GM12878 (cell line): Measurements from ENCODE around the gene LNX2. TPM values are rescaled to one million over a fixed set of nuclear protein-coding genes. Genes with fewer than 3 reads are reported as not detected.

Source experiments
- ATAC-seq: fragments of 200-7000 bp; cut with Tn5 transposase; 3 replicates; pipeline ENCODE4 v1.9.1; 2020; ENCODE audit warnings: mild to moderate bottlenecking, moderate library complexity
- BruUV-seq: library from RNA; stranded (reverse); fragments of 400-500 nt; replicated peaks from 2 replicates; lab custom pipeline; 2021; lab: Mats Ljungman, UMichigan
- CTCF ChIA-PET: fragments of 300-600 bp; sonication (Branson Sonifier 250); formaldehyde crosslinking; extraction: SDS; loops from one replicate; lab custom pipeline; 2021; ENCODE audit warnings: inconsistent platforms; lab: Yijun Ruan, JAX
- POLR2A ChIA-PET: fragments of 350-600 bp; formaldehyde crosslinking; extraction: SDS; loops from one replicate; lab custom pipeline; 2021; ENCODE audit warnings: inconsistent platforms; lab: Charles Lee
- RAD21 ChIA-PET: fragments of 300-600 bp; sonication (Branson Sonifier 250); formaldehyde crosslinking; loops from one replicate; lab custom pipeline; 2023; ENCODE audit warnings: antibody characterized with exemption; ENCODE audit not compliant: unreplicated experiment; lab: Charles Lee
- SMC1A ChIA-PET: fragments of 300-600 bp; sonication (Branson Sonifier 250); formaldehyde crosslinking; loops from one replicate; lab custom pipeline; 2023; ENCODE audit not compliant: unreplicated experiment, uncharacterized antibody; lab: Charles Lee
- DNase-seq: peaks from one replicate; pipeline ENCODE4 v3.0.0-alpha.2; 2011; ENCODE audit warnings: low read depth, low spot score
- FAIRE-seq: peaks from 3 replicates; lab custom pipeline; 2011; peaks lifted over from hg19 to GRCh38; lab: Jason Lieb, UNC
- H2AFZ ChIP-seq: 2 replicates; pipeline ENCODE4 v1.6.0; 2011; ENCODE audit warnings: low read depth, low read length, control low read depth; ENCODE audit not compliant: control insufficient read depth
- H3K27ac ChIP-seq: 2 replicates; pipeline ENCODE4 v1.5.1; 2011; ENCODE audit warnings: control low read depth; ENCODE audit not compliant: control insufficient read depth, insufficient read depth
- H3K27me3 ChIP-seq, 2 experiments: replicated peaks in 1 of 2; 2 replicates each; pipeline versions ENCODE4 v1.6.0 to v1.6.1; 2011; ENCODE audit warnings: low read length in 1 of 2; ENCODE audit not compliant: control insufficient read depth in 2 of 2, insufficient read depth in 2 of 2
- H3K36me3 ChIP-seq, 2 experiments: 2 replicates each; pipeline ENCODE4 v1.5.1; 2011; ENCODE audit warnings: low read length in 1 of 2; ENCODE audit not compliant: control insufficient read depth in 2 of 2, insufficient read depth in 2 of 2
- H3K4me1 ChIP-seq: 2 replicates; pipeline ENCODE4 v1.6.1; 2011; ENCODE audit warnings: mild to moderate bottlenecking, low read length, moderate library complexity, mixed read lengths; ENCODE audit not compliant: control insufficient read depth, insufficient read depth
- H3K4me2 ChIP-seq: 2 replicates; pipeline ENCODE4 v1.6.0; 2011; ENCODE audit warnings: control low read depth; ENCODE audit not compliant: control insufficient read depth, insufficient read depth
- H3K4me3 ChIP-seq: fragments of 200-600 bp; sonication (generic); 2 replicates; pipeline ENCODE4 v1.5.1; 2016
- H3K79me2 ChIP-seq: 2 replicates; pipeline ENCODE4 v1.6.0; 2011; ENCODE audit warnings: low read length; ENCODE audit not compliant: control insufficient read depth, insufficient read depth
- H3K9ac ChIP-seq: 2 replicates; pipeline ENCODE4 v1.8.0; 2011; ENCODE audit warnings: low read length, control low read depth, mixed read lengths; ENCODE audit not compliant: control insufficient read depth, insufficient read depth
- H3K9me3 ChIP-seq: replicated peaks from 3 replicates; pipeline ENCODE4 v1.5.1; 2011; ENCODE audit warnings: mild to moderate bottlenecking, low read length; ENCODE audit not compliant: control insufficient read depth, insufficient read depth
- H4K20me1 ChIP-seq: 2 replicates; pipeline ENCODE4 v1.6.0; 2011; ENCODE audit not compliant: control insufficient read depth, insufficient read depth
- BCL11A ChIP-seq: IDR thresholded peaks from 2 replicates; pipeline ENCODE4 v1.6.1; 2011; ENCODE audit warnings: low read depth, low read length
- CBX3 ChIP-seq: fragments of 200-600 bp; sonication (generic); IDR thresholded peaks from 2 replicates; pipeline ENCODE4 v1.6.1; 2016; ENCODE audit warnings: low read depth, borderline replicate concordance
- CHD2 ChIP-seq: IDR thresholded peaks from 2 replicates; pipeline ENCODE4 v1.6.1; 2011; ENCODE audit warnings: low read depth, low read length, improper control_type of control experiment, borderline replicate concordance
- DPF2 ChIP-seq: fragments of 450-650 bp; IDR thresholded peaks from 2 replicates; pipeline ENCODE4 v1.6.1; 2017; ENCODE audit warnings: mild to moderate bottlenecking
- FOXM1 ChIP-seq: IDR thresholded peaks from 2 replicates; pipeline ENCODE4 v1.6.1; 2012; ENCODE audit warnings: low read depth, mild to moderate bottlenecking, inconsistent platforms, low read length, moderate library complexity
- IKZF1 ChIP-seq: fragments of 450-650 bp; conservative IDR thresholded peaks from 2 replicates; pipeline ENCODE4 v1.6.1; 2017; ENCODE audit warnings: antibody characterized with exemption, mild to moderate bottlenecking
- IKZF2 ChIP-seq, 2 experiments: fragments of 450-650 bp; IDR thresholded peaks; 2 replicates each; pipeline ENCODE4 v1.6.1; 2017; ENCODE audit warnings: mild to moderate bottlenecking in 2 of 2, moderate library complexity in 2 of 2
- MXI1 ChIP-seq: fragments of 150-350 bp; IDR thresholded peaks from 2 replicates; pipeline ENCODE4 v1.6.1; 2011; ENCODE audit warnings: low read depth, mild to moderate bottlenecking, inconsistent platforms, low read length, improper control_type of control experiment
- NFXL1 ChIP-seq: fragments of 450-650 bp; IDR thresholded peaks from 2 replicates; pipeline ENCODE4 v1.6.1; 2017; ENCODE audit warnings: antibody characterized with exemption, mild to moderate bottlenecking, borderline replicate concordance
- PKNOX1 ChIP-seq: fragments of 450-650 bp; IDR thresholded peaks from 2 replicates; pipeline ENCODE4 v1.6.1; 2016; ENCODE audit warnings: mild to moderate bottlenecking
- RBBP5 ChIP-seq: fragments of 200-600 bp; sonication (generic); conservative IDR thresholded peaks from 2 replicates; pipeline ENCODE4 v1.6.1; 2016
- SPI1 ChIP-seq: IDR thresholded peaks from 2 replicates; pipeline ENCODE4 v1.6.1; 2011; ENCODE audit warnings: low read depth, mild to moderate bottlenecking, low read length, moderate library complexity, borderline replicate concordance; ENCODE audit not compliant: insufficient read depth
- USF2 ChIP-seq: IDR thresholded peaks from 2 replicates; pipeline ENCODE4 v1.6.1; 2011; ENCODE audit warnings: low read depth, low read length, improper control_type of control experiment, borderline replicate concordance
- ZZZ3 ChIP-seq: IDR thresholded peaks from 2 replicates; pipeline ENCODE4 v1.6.1; 2011; ENCODE audit warnings: low read depth; ENCODE audit not compliant: control insufficient read depth, insufficient read length
- WGBS: methylation state at CpG from one replicate; pipeline ENCODE4 v1.1.6; 2016; ENCODE audit warnings: low lambda C conversion rate; ENCODE audit not compliant: insufficient replicate concordance, insufficient coverage; ENCODE audit errors: missing lambda C conversion rate; 5-methylcytosine and 5-hydroxymethylcytosine counted together
- in situ Hi-C: fragments of 300-500 bp; cut with MboI; formaldehyde crosslinking; loops from 9 replicates; pipeline ENCODE4 v1.14.3; 2018; ENCODE audit warnings: mixed read lengths
- intact Hi-C: fragments of 100-400 bp; cut with micrococcal nuclease; formaldehyde crosslinking; loops from one replicate; pipeline ENCODE4 v1.14.2; 2022; ENCODE audit not compliant: unreplicated experiment
- polyA plus RNA-seq, 11 experiments: library from polyadenylated mRNA; depleted of rRNA in 4 of 11; unstranded in 6 of 11; stranded (reverse) in 5 of 11; fragments of >200 nt; fragmentation: Nextera tagmentation in 4 of 11; fragmentation: Illumina TruSeq in 1 of 11; extraction: Ambion mirVana in 4 of 11; extraction: Trizol in 1 of 11; gene quantifications; 1 replicate in 1 of 11; 2 replicates in 10 of 11; pipeline versions ENCODE4 v1.2.1 to v1.2.3, GENCODE V29; 2011 to 2016; ENCODE audit warnings: inconsistent platforms in 2 of 11, missing spikeins in 2 of 11, low read depth in 1 of 11
- total RNA-seq, 4 experiments: library from RNA; depleted of rRNA in 3 of 4; stranded (reverse); fragments of >200 nt in 3 of 4; fragmentation: Illumina TruSeq in 1 of 4; extraction: Trizol in 1 of 4; gene quantifications; 2 replicates each; pipeline versions ENCODE4 v1.2.1 to v1.2.3, GENCODE V29; 2013 to 2021
- TF ChIP-seq, protein P1 (sequence below): IDR thresholded peaks from 2 replicates; pipeline ENCODE4 v1.6.1; 2012; ENCODE audit warnings: low read depth, low read length, improper control_type of control experiment

The LNX2 gene
- total and polyA plus RNA-seq, 10 of the 15 experiments (the other 5 are each of a cell fraction or from before 2014, with no cell fraction given) = 1.3 to 7.7 (median 4.4) TPM

GRCh38 chr13:27592865-27593264 is 27.5 kb downstream of the LNX2 start:
- no peaks in the 10 kb centered on the region; the same call in 2 of the 3 replicates for H3K9me3 ChIP-seq
- SMC1A ChIA-PET = no interaction called here
- BruUV-seq = no TSS peak
- no peak overlapping the region for H3K4me3 ChIP-seq
- no peaks in the 10 kb centered on the region for H3K27me3 ChIP-seq
- RAD21 ChIA-PET = no interaction called here
- no peak overlapping the region for H2AFZ ChIP-seq
- intact Hi-C loops = no loop called here
- peak; percentile 56 for ATAC-seq
- in situ Hi-C loops = no loop called here
- no peaks in the 10 kb centered on the region for H3K36me3 ChIP-seq
- FAIRE-seq = peak; percentile 57
- H3K27ac ChIP-seq = no peak overlapping the region
- no peaks in the 10 kb centered on the region; the same call in 1 of the 2 replicates for H3K79me2 ChIP-seq
- POLR2A ChIA-PET = no interaction called here
- no peak overlapping the region for H3K9ac ChIP-seq
- CTCF ChIA-PET = no interaction called here
- H3K4me1 ChIP-seq = peaks cover 30% of the 10 kb centered on the region
- 0 out of 2 replicates have a peak, but pooled peaks have one; percentile 21 for TF ChIP-seq IKZF1
- TF ChIP-seq IKZF2 (IDR thresholded peaks at IDR 0.05) = 0 out of 4 replicates have a peak, but pooled peaks of 1 of the 2 experiments have one; percentile 27
- TF ChIP-seq NFXL1 = no peak
- TF ChIP-seq SPI1 = peak; percentile 63
- no peak for DNase-seq
- H3K4me2 ChIP-seq = 0 out of 2 replicates have a peak overlapping the region, but pooled peaks have one; percentile 22
- no peaks in the 10 kb centered on the region for H4K20me1 ChIP-seq

DNA sequence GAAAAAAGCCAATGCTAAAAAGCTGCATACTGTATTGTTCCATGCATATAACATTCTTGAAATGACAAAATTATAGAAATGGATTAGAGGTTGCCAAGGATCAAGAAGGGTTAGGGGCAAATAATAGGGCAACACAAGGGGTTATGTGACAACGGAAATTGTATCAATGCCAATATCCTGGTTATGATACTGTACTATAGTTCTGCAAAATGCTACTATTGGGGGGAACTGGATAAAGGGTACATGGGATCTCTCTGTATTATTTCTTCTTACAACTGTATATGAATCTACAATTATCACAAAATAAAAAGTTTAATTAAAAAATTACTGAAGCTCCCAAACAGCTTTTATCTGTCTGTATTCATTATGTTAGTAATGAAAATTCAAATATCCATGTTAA is 31.9 kb downstream of the LNX2 start:
- no peak overlapping the region for H3K27ac ChIP-seq
- no peaks in the 10 kb centered on the region for H4K20me1 ChIP-seq
- ChIA-PET POLR2A (no interaction called here), CTCF (no interaction called here), SMC1A (interaction anchor here (0.6 to 1.5 kb wide), 2 partner anchors 9 to 23 kb away, joined by 3 to 4 read pairs; no protein-coding TSS in a partner anchor), RAD21 (no interaction called here)
- no peak overlapping the region for H3K4me3 ChIP-seq
- no peaks in the 10 kb centered on the region for H3K27me3 ChIP-seq
- no peaks in the 10 kb centered on the region; the same call in 1 of the 2 replicates for H3K79me2 ChIP-seq
- H3K4me1 ChIP-seq = peaks cover 10% of the 10 kb centered on the region; the same call in 1 of the 2 replicates
- H3K4me2 ChIP-seq = no peak overlapping the region
- no TSS peak for BruUV-seq
- H3K9ac ChIP-seq = no peak overlapping the region
- WGBS = 94% methylated on average over 1 of the region's 1 CpG
- no peaks in the 10 kb centered on the region; the same call in 2 of the 3 replicates for H3K9me3 ChIP-seq
- ATAC-seq (no peak), FAIRE-seq (no peak), DNase-seq (no peak)
- H2AFZ ChIP-seq = no peak overlapping the region
- in situ Hi-C loops = no loop called here
- no peaks in the 10 kb centered on the region for H3K36me3 ChIP-seq
- intact Hi-C loops = no loop called here
- TF ChIP-seq BCL11A (no peak), NFXL1 (no peak), PKNOX1 (no peak), DPF2 (no peak), FOXM1 (no peak), CBX3 (no peak), CHD2 (no peak), ZZZ3 (no peak), USF2 (no peak), SPI1 (no peak), RBBP5 (no peak), MXI1 (no peak)
- TF ChIP-seq, protein P1, sequence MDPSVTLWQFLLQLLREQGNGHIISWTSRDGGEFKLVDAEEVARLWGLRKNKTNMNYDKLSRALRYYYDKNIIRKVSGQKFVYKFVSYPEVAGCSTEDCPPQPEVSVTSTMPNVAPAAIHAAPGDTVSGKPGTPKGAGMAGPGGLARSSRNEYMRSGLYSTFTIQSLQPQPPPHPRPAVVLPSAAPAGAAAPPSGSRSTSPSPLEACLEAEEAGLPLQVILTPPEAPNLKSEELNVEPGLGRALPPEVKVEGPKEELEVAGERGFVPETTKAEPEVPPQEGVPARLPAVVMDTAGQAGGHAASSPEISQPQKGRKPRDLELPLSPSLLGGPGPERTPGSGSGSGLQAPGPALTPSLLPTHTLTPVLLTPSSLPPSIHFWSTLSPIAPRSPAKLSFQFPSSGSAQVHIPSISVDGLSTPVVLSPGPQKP = no peak
